DOHH2 (cell line): ENCODE results near the gene SMTN.
A peak's percentile ranks its signal among the peaks of the same experiment; 100 is the strongest.
"Not testable (repeated sequence)": the region's sequence is repeated elsewhere in the genome, so short reads cannot be mapped to it uniquely, and the experiment has no call there.

ENCODE experiments used
- H3F3A ChIP-seq: fragments of 200-600 bp; sonication (generic), shearing (Covaris generic); 2 replicates; pipeline ENCODE4 v1.6.0; 2016; ENCODE audit warnings: antibody characterized with exemption, mild to moderate bottlenecking; ENCODE audit not compliant: control insufficient read depth, insufficient read depth
- H3K27ac ChIP-seq: fragments of 200-600 bp; sonication (generic); 2 replicates; pipeline ENCODE4 v1.5.1; 2014; ENCODE audit warnings: low read depth, mild to moderate bottlenecking, low read length, moderate library complexity
- H3K27me3 ChIP-seq: fragments of 200-600 bp; sonication (generic); 2 replicates; pipeline ENCODE4 v1.6.1; 2014; ENCODE audit warnings: mild to moderate bottlenecking, low read length, mixed read lengths; ENCODE audit not compliant: control insufficient read depth
- H3K36me3 ChIP-seq: fragments of 200-600 bp; sonication (generic); 2 replicates; pipeline ENCODE4 v1.6.1; 2014; ENCODE audit warnings: mild to moderate bottlenecking, low read length, moderate library complexity, mixed read lengths; ENCODE audit not compliant: control insufficient read depth
- H3K4me1 ChIP-seq: fragments of 200-600 bp; sonication (generic); 2 replicates; pipeline ENCODE4 v1.6.1; 2014; ENCODE audit warnings: mild to moderate bottlenecking, low read length, mixed read lengths; ENCODE audit not compliant: control insufficient read depth
- H3K4me2 ChIP-seq: fragments of 200-600 bp; sonication (generic); 2 replicates; pipeline ENCODE4 v1.6.0; 2014; ENCODE audit warnings: mild to moderate bottlenecking, low read length, moderate library complexity
- H3K4me3 ChIP-seq: fragments of 200-600 bp; sonication (generic); 2 replicates; pipeline ENCODE4 v1.5.1; 2014; ENCODE audit warnings: mild to moderate bottlenecking, low read length, mixed read lengths
- H3K79me2 ChIP-seq: fragments of 200-600 bp; sonication (generic); 2 replicates; pipeline ENCODE4 v1.6.1; 2014; ENCODE audit warnings: mild to moderate bottlenecking, low read length, mixed read lengths; ENCODE audit not compliant: control insufficient read depth
- H3K9me2 ChIP-seq: fragments of 200-600 bp; sonication (generic); replicated peaks from 2 replicates; pipeline ENCODE4 v1.6.1; 2014; ENCODE audit warnings: mild to moderate bottlenecking, low read length, mixed read lengths; ENCODE audit not compliant: control insufficient read depth
- H3K9me3 ChIP-seq: fragments of 200-600 bp; sonication (generic); 2 replicates; pipeline ENCODE4 v1.6.1; 2014; ENCODE audit warnings: antibody characterized with exemption, low read length, mixed read lengths; ENCODE audit not compliant: control insufficient read depth, insufficient read depth
- H4K20me1 ChIP-seq: fragments of 200-600 bp; sonication (generic); 2 replicates; pipeline ENCODE4 v1.6.0; 2014; ENCODE audit warnings: low read depth, mild to moderate bottlenecking, antibody characterized with exemption, low read length, moderate library complexity; ENCODE audit not compliant: control insufficient read depth, insufficient read depth
- EZH2phosphoT487 ChIP-seq: fragments of 200-600 bp; sonication (generic); IDR thresholded peaks from 2 replicates; pipeline ENCODE4 v1.6.1; 2017; ENCODE audit warnings: borderline replicate concordance, mild to moderate bottlenecking, antibody characterized with exemption, low read length, moderate library complexity, mixed read lengths
- TF ChIP-seq, protein P1 (sequence below): fragments of 200-600 bp; sonication (generic); IDR thresholded peaks from one replicate; pipeline ENCODE4 v1.5.1; 2014; ENCODE audit warnings: antibody characterized with exemption, mild to moderate bottlenecking, low read depth, low read length; ENCODE audit not compliant: poor library complexity, severe bottlenecking

SMTN gene

GRCh38 chr22:31106731-31107177 is 25.6 kb downstream of the SMTN start:
- Histone ChIP-seq H3K4me1 (peaks cover 11% of the 10 kb centered on the region), H4K20me1 (no peaks in the 10 kb centered on the region), H3K27ac (no peak overlapping the region), H3K4me3 (peak overlapping the region; percentile 69), H3K27me3 (0 out of 2 replicates have a peak, but pooled peaks cover 5% of the 10 kb centered on the region), H3K9me2 (no peaks in the 10 kb centered on the region), H3K9me3 (no peaks in the 10 kb centered on the region), H3K4me2 (peak overlapping the region; percentile 83), H3F3A (no peaks in the 10 kb centered on the region), H3K36me3 (no peaks in the 10 kb centered on the region), H3K79me2 (no peaks in the 10 kb centered on the region)
- TF ChIP-seq, protein P1, sequence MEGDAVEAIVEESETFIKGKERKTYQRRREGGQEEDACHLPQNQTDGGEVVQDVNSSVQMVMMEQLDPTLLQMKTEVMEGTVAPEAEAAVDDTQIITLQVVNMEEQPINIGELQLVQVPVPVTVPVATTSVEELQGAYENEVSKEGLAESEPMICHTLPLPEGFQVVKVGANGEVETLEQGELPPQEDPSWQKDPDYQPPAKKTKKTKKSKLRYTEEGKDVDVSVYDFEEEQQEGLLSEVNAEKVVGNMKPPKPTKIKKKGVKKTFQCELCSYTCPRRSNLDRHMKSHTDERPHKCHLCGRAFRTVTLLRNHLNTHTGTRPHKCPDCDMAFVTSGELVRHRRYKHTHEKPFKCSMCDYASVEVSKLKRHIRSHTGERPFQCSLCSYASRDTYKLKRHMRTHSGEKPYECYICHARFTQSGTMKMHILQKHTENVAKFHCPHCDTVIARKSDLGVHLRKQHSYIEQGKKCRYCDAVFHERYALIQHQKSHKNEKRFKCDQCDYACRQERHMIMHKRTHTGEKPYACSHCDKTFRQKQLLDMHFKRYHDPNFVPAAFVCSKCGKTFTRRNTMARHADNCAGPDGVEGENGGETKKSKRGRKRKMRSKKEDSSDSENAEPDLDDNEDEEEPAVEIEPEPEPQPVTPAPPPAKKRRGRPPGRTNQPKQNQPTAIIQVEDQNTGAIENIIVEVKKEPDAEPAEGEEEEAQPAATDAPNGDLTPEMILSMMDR: no peak
- TF ChIP-seq EZH2phosphoT487: no peak

GRCh38 chr22:31107178-31107893 is 26.2 kb downstream of the SMTN start, which contains the start of gene SELENOM:
Gene SELENOM, minus strand, starts transcription at chr22:31107568. Its CDS starts 63 bp downstream, at chr22:31107505.
- H3F3A ChIP-seq: no peaks in the 10 kb centered on the region
- H3K27ac ChIP-seq: no peak within 1 kb of the TSS
- TF ChIP-seq, protein P1: peak; percentile 69
- no peak for TF ChIP-seq EZH2phosphoT487
- H4K20me1 ChIP-seq: no peaks in the 10 kb centered on the region
- H3K9me2 ChIP-seq: no peaks in the 10 kb centered on the region
- H3K4me2 ChIP-seq: peak within 1 kb of the TSS; percentile 83
- no peaks in the 10 kb centered on the region for H3K9me3 ChIP-seq
- no peaks in the 10 kb centered on the region for H3K79me2 ChIP-seq
- H3K27me3 ChIP-seq: 0 out of 2 replicates have a peak, but pooled peaks cover 5% of the 10 kb centered on the region
- H3K4me1 ChIP-seq: peaks cover 11% of the 10 kb centered on the region
- H3K36me3 ChIP-seq: no peaks in the 10 kb centered on the region
- H3K4me3 ChIP-seq: peak within 1 kb of the TSS; percentile 69

- H3K27ac ChIP-seq: no peak overlapping the region
Measured at GRCh38 chr22:31107894-31108218, 26.7 kb downstream of the SMTN start.

DNA sequence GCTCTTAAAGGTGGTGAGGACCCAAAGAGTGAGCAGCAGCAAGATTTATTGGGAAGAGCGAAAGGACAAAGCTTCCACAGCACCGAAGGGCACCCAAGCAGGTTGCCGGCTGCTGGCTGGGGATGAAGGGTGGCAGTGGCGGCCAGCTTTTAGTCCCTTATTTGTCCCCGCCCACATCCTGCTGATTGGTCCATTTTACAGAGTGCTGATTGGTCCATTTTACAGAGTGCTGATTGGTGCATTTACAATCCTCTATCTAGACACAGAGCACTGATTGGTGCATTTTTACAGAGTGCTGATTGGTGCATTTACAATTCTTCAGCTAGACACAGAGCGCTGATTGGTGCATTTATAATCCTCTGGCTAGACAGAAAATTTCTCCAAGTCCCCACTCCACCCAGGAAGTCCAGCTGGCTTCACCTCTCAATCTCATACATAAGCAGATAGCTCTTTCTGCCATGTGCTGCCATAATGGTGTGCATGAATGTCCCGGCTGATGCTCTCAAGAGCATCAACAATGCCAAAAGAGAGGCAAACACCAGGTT is 31.5 kb downstream of the SMTN start:
- not testable (repeated sequence) for H3K79me2 ChIP-seq, H3K36me3 ChIP-seq, H3K4me3 ChIP-seq, H3K9me3 ChIP-seq, H3K27ac ChIP-seq, H3K4me2 ChIP-seq, H3K4me1 ChIP-seq, H4K20me1 ChIP-seq, H3F3A ChIP-seq, H3K27me3 ChIP-seq, H3K9me2 ChIP-seq

More at GRCh38 chr22:31107894-31108218, 26.7 kb downstream of the SMTN start:
- Histone ChIP-seq H3K4me1 (peaks cover 11% of the 10 kb centered on the region), H3K9me2 (no peaks in the 10 kb centered on the region), H3K4me3 (peak overlapping the region; percentile 69), H3K27me3 (0 out of 2 replicates have a peak, but pooled peaks cover 5% of the 10 kb centered on the region), H3F3A (no peaks in the 10 kb centered on the region), H3K79me2 (no peaks in the 10 kb centered on the region), H3K9me3 (peaks cover under 1% of the 10 kb centered on the region; the same call in 1 of the 2 replicates), H3K4me2 (peak overlapping the region; percentile 83), H4K20me1 (no peaks in the 10 kb centered on the region), H3K36me3 (no peaks in the 10 kb centered on the region)
- TF ChIP-seq, protein P1: no peak
- no peak for TF ChIP-seq EZH2phosphoT487
